ENCODE results near the gene TTC1.

Gene TTC1

DNA sequence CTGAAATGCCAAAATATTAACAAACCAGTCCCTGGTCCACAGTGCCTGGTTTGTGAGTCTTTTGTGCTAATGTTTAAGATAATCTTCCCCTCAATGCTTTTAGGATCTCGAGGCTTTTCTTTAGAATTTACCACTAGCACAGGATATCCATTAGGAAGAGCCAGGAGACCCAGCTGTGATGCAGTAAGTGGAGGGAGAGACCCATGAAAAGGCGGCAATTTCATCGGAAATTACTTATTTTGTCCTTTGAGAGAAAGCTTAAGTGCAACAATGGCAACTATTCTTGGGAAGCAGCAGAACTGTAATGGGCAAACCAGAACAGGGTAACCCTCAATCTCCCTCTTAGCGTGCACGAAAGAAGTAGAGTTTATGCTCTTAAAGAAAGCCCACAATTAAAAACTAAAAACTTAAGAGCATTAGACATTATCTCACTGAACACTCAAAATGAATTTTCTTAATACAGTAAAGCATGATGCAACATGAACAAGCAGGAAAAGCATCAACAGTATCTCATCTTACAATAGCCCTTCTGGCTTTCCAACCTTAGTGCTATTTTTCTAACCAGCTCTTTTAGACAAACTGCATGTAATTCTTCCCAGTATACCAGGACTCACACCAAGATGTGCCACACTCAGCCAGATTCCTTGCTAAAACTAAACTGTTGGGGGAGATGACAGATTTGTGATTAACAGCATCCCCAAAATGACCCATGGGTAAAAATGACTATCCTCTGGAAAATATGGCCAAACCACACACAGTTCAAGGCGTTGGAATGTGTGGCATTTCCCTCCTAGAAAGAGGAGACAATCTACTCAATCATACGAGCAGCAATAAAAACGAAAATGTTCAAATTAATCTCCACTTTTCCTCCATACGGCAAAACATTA lies 73.9 kb downstream of the TTC1 start:
- peaks cover 1% of the 10 kb centered on the region; the same call in 1 of the 2 replicates for H3K4me1 ChIP-seq (ENCODE audit: control insufficient read depth, insufficient read depth, low read length)
- no peaks in the 10 kb centered on the region for H3K36me3 ChIP-seq (ENCODE audit: control insufficient read depth, insufficient read depth, low read length)
- no CpG with 5 or more reads among the region's 9 CpGs for WGBS (ENCODE audit: insufficient coverage, insufficient read length)
- H3K9me3 ChIP-seq (ENCODE audit: control insufficient read depth, insufficient read depth, low read length): no peaks in the 10 kb centered on the region
- no peak overlapping the region for H3K27ac ChIP-seq (ENCODE audit: low read length)
- no peaks in the 10 kb centered on the region for H3K27me3 ChIP-seq (ENCODE audit: control insufficient read depth, insufficient read depth, low read length)
- no peak overlapping the region for H3K4me3 ChIP-seq (ENCODE audit: low read length)
- no peak for DNase-seq (ENCODE audit: low read depth, low spot score)

DNA sequence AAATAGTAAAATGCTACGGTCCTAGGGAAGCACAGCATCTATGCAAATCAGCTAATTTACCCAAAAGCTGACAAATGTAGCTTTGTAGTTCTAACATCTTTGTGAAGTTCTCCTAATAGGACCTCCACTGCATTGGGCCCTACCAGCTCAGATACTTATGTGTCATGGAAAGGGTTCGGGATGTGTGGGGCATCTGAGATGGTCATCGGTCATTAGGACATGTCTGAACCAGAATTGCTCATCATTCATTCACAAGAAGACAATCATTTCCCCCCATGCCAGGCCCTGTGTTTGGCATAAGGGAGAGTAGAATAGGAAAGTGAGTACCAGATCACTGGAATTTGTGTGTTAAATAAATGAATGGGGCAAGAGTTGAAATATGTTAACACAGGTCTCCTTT lies 74.6 kb downstream of the TTC1 start:
- DNase-seq (ENCODE audit: low read depth, low spot score): no peak
- H3K27ac ChIP-seq (ENCODE audit: low read length): no peak overlapping the region
- no peak overlapping the region for H3K4me3 ChIP-seq (ENCODE audit: low read length)

DNA sequence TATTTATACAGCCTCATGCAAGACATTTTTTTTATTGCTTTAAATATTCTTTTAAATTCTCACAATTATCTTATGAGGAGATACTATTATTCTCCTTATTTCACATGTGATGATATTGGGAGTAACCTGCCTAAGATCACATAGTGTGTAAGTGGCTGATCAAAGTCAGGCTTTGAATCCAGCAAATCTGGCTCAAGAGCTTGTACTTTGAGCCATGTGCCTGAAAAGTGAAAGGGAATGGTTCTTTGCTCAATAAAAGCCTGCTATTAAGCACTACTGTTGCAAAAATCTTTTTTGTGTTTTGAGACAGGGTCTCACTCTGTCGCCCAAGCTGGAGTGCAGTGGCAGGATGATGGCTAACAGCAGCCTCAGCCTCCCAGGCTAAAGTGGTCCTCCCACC lies 75.2 kb downstream of the TTC1 start:
- WGBS (ENCODE audit: insufficient coverage, insufficient read length): no CpG with 5 or more reads among the region's 1 CpG
- no peaks in the 10 kb centered on the region for H3K9me3 ChIP-seq (ENCODE audit: control insufficient read depth, insufficient read depth, low read length)
- H3K4me1 ChIP-seq (ENCODE audit: control insufficient read depth, insufficient read depth, low read length): peaks cover 1% of the 10 kb centered on the region; the same call in 1 of the 2 replicates
- no peaks in the 10 kb centered on the region for H3K27me3 ChIP-seq (ENCODE audit: control insufficient read depth, insufficient read depth, low read length)
- H3K36me3 ChIP-seq (ENCODE audit: control insufficient read depth, insufficient read depth, low read length): no peaks in the 10 kb centered on the region
- no peak overlapping the region for H3K27ac ChIP-seq (ENCODE audit: low read length)
- no peak for DNase-seq (ENCODE audit: low read depth, low spot score)
- no peak overlapping the region for H3K4me3 ChIP-seq (ENCODE audit: low read length)

More for the DNA sequence above, 74.6 kb downstream of the TTC1 start:
- H3K4me1 ChIP-seq (ENCODE audit: control insufficient read depth, insufficient read depth, low read length): peaks cover 1% of the 10 kb centered on the region; the same call in 1 of the 2 replicates
- no peaks in the 10 kb centered on the region for H3K9me3 ChIP-seq (ENCODE audit: control insufficient read depth, insufficient read depth, low read length)
- H3K27me3 ChIP-seq (ENCODE audit: control insufficient read depth, insufficient read depth, low read length): no peaks in the 10 kb centered on the region
- WGBS (ENCODE audit: insufficient coverage, insufficient read length): no CpG with 5 or more reads among the region's 3 CpGs
- H3K36me3 ChIP-seq (ENCODE audit: control insufficient read depth, insufficient read depth, low read length): no peaks in the 10 kb centered on the region

DNA sequence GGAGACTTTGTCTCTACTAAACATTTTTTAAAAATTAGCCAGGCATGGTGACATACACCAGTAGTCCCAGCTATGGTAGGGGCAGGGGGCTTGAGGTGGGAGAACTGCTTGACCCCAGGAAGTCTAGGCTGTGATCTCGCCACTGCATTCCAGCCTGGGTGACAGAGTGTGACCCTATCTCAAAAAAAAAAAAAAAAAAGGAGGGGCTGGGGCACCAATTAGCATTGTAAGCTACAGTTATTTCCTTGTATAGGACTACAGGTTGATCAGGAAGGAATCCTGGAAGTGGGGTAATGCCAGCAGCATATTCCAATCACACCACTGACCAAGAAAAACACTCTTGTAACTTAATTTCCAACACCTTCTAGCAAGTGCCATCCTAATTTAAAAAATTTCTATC lies 78.3 kb downstream of the TTC1 start:
- H3K9me3 ChIP-seq (ENCODE audit: control insufficient read depth, insufficient read depth, low read length): no peaks in the 10 kb centered on the region
- H3K27ac ChIP-seq (ENCODE audit: low read length): no peak overlapping the region
- H3K4me3 ChIP-seq (ENCODE audit: low read length): no peak overlapping the region
- no CpG with 5 or more reads among the region's 1 CpG for WGBS (ENCODE audit: insufficient coverage, insufficient read length)
- H3K27me3 ChIP-seq (ENCODE audit: control insufficient read depth, insufficient read depth, low read length): no peaks in the 10 kb centered on the region
- DNase-seq (ENCODE audit: low read depth, low spot score): no peak
- H3K36me3 ChIP-seq (ENCODE audit: control insufficient read depth, insufficient read depth, low read length): no peaks in the 10 kb centered on the region
- no peaks in the 10 kb centered on the region for H3K4me1 ChIP-seq (ENCODE audit: control insufficient read depth, insufficient read depth, low read length)

DNA sequence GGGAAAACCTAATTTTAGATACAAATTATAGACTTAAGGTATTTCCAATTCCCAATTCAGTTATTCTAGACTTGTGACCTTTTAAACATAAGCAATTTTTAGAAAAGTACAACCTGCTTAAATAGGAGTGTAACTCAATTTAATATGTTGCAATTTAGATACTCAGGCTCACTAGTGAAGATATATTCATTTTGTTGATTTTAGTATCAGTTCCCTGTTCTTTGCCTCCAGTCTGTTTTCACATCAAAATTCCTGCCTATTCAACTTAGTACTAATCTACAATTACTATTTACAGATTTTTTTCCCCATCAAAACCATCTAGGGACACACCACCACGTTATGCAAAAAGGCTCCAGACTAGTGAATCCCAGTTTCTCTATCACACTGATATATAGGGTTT lies 79.9 kb downstream of the TTC1 start:
- H3K27me3 ChIP-seq (ENCODE audit: control insufficient read depth, insufficient read depth, low read length): no peaks in the 10 kb centered on the region
- DNase-seq (ENCODE audit: low read depth, low spot score): no peak
- H3K4me1 ChIP-seq (ENCODE audit: control insufficient read depth, insufficient read depth, low read length): no peaks in the 10 kb centered on the region
- WGBS (ENCODE audit: insufficient coverage, insufficient read length): no CpG with 5 or more reads among the region's 1 CpG
- no peak overlapping the region for H3K27ac ChIP-seq (ENCODE audit: low read length)
- peaks cover 5% of the 10 kb centered on the region; the same call in 1 of the 2 replicates for H3K36me3 ChIP-seq (ENCODE audit: control insufficient read depth, insufficient read depth, low read length)
- no peak overlapping the region for H3K4me3 ChIP-seq (ENCODE audit: low read length)
- H3K9me3 ChIP-seq (ENCODE audit: control insufficient read depth, insufficient read depth, low read length): no peaks in the 10 kb centered on the region

DNA sequence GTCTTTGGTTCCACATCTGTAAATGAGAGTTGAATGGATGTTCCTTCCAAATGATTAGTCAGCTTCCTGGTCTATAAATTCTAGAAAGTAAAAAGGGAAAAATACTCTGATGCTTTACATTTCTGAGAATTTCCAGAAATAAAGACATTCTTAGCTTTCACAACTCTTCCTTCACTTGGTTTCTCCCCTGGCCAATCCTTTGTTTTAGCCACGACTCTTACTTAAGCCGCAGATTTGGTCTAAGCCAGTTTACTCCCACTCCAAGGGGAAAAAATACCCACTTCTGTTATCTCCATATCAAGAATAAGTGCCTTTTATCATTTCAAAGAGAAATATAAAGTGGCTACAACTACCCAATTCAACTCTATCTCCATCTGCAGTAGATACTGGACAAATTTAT lies 80.6 kb downstream of the TTC1 start:
- no peak for DNase-seq (ENCODE audit: low read depth, low spot score)
- Histone ChIP-seq H3K4me3 (ENCODE audit: low read length) (no peak overlapping the region), H3K4me1 (ENCODE audit: control insufficient read depth, insufficient read depth, low read length) (no peaks in the 10 kb centered on the region), H3K27me3 (ENCODE audit: control insufficient read depth, insufficient read depth, low read length) (no peaks in the 10 kb centered on the region), H3K27ac (ENCODE audit: low read length) (no peak overlapping the region), H3K36me3 (ENCODE audit: control insufficient read depth, insufficient read depth, low read length) (peaks cover 5% of the 10 kb centered on the region; the same call in 1 of the 2 replicates), H3K9me3 (ENCODE audit: control insufficient read depth, insufficient read depth, low read length) (no peaks in the 10 kb centered on the region)
- WGBS (ENCODE audit: insufficient coverage, insufficient read length): no CpG with 5 or more reads among the region's 2 CpGs

DNA sequence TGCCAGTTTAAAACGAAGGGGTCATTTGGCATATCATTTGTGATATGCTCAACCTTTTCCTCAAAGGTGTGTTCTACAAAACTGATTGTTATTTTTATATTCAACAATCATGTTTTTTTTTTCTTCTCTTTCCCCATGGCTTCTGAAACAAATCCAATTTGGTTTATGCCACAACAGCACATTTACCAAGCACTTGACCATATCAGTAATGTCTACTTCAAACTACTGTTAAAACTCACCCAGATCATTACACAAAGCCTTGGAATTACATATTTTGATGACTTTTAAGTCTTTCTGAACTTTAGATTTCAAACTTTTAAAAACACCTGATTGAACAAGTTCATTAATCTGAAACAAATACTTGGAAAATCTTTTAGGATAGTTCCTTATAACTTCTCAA lies 81.1 kb downstream of the TTC1 start:
- Histone ChIP-seq H3K36me3 (ENCODE audit: control insufficient read depth, insufficient read depth, low read length) (peaks cover 5% of the 10 kb centered on the region; the same call in 1 of the 2 replicates), H3K4me3 (ENCODE audit: low read length) (no peak overlapping the region), H3K9me3 (ENCODE audit: control insufficient read depth, insufficient read depth, low read length) (no peaks in the 10 kb centered on the region), H3K27me3 (ENCODE audit: control insufficient read depth, insufficient read depth, low read length) (no peaks in the 10 kb centered on the region), H3K4me1 (ENCODE audit: control insufficient read depth, insufficient read depth, low read length) (no peaks in the 10 kb centered on the region), H3K27ac (ENCODE audit: low read length) (no peak overlapping the region)
- DNase-seq (ENCODE audit: low read depth, low spot score): no peak
- WGBS (ENCODE audit: insufficient coverage, insufficient read length): no CpG with 5 or more reads among the region's 1 CpG

DNA sequence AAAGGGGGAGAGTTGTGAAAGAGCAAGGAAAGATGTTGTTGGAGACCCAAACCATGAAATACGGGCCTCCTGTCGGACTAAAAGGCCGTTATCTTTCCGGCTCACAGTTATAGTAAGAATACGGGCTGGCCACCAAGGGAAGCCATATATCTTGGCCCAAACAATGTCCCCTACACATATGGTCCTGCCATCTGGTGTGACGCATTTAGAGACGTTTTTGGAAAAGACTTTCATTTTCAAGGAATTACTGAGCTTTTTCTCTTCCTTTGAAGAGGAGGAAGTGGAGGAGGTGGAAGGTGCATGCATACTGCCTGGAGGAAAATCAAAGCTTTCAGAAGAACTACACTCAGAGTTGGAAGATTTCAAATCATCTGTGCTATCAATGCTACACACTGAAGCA lies 83.6 kb downstream of the TTC1 start:
- Histone ChIP-seq H3K27ac (ENCODE audit: low read length) (no peak overlapping the region), H3K27me3 (ENCODE audit: control insufficient read depth, insufficient read depth, low read length) (no peaks in the 10 kb centered on the region), H3K4me3 (ENCODE audit: low read length) (no peak overlapping the region), H3K36me3 (ENCODE audit: control insufficient read depth, insufficient read depth, low read length) (peaks cover 5% of the 10 kb centered on the region; the same call in 1 of the 2 replicates), H3K4me1 (ENCODE audit: control insufficient read depth, insufficient read depth, low read length) (no peaks in the 10 kb centered on the region), H3K9me3 (ENCODE audit: control insufficient read depth, insufficient read depth, low read length) (no peaks in the 10 kb centered on the region)
- DNase-seq (ENCODE audit: low read depth, low spot score): no peak
- no CpG with 5 or more reads among the region's 7 CpGs for WGBS (ENCODE audit: insufficient coverage, insufficient read length)

DNA sequence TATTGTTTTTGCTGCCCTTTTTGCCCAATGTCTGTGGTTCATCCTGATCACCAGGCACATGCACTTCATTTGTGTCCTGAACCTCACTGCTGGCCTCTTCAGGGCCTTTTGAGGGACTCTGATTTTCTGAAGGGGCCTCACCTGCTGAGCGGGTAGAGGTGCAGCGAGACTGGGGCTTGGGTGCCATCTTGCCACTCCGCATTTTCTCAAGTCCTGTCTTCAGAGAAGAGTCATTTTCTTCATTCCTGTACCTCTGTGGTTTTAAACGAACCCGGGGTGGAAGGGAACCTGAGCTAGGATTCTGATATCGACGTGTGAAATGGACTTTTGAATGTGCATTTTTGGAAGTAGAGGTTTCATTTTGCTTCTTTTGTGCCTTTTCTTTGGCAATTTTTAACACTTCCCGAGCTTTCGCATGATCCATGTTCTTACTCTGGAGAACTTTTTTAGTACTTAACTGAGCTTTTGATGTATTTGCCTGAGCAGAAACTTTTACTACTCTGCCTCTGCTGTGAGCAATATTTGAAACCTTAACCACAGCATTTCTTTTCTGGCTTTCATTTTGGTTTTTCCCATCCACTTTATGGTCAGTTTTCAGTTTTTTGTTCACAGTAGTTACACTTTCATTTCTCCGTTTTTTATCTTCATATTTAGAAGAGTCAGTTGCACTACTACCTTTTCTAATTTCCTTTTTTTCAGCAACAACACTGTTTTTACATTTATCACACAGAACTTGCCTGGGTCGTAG lies 84.2 kb downstream of the TTC1 start:
- H3K36me3 ChIP-seq (ENCODE audit: control insufficient read depth, insufficient read depth, low read length): peaks cover 5% of the 10 kb centered on the region; the same call in 1 of the 2 replicates

DNA sequence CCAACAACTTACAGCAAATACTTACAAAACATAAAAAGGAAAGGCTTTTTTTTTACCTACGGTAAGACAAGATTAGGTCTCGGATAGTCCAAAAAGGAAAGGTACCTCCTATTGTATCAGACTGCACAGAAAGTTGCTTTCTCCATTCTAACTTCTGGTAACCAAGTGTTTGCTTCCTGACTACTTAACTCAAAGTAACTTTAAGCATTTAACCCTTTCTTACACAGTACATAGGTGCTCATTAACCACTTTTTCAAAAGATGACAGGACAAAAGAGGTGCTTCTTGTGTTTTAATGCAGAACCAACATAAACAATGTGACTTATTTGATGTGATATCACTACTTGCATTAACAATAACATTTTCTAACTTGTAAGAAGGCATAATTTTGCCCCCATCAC lies 87.2 kb downstream of the TTC1 start:
- H3K4me1 ChIP-seq (ENCODE audit: control insufficient read depth, insufficient read depth, low read length): no peaks in the 10 kb centered on the region
- peaks cover 5% of the 10 kb centered on the region; the same call in 1 of the 2 replicates for H3K36me3 ChIP-seq (ENCODE audit: control insufficient read depth, insufficient read depth, low read length)
- H3K27me3 ChIP-seq (ENCODE audit: control insufficient read depth, insufficient read depth, low read length): no peaks in the 10 kb centered on the region
- no peak overlapping the region for H3K4me3 ChIP-seq (ENCODE audit: low read length)
- no peaks in the 10 kb centered on the region for H3K9me3 ChIP-seq (ENCODE audit: control insufficient read depth, insufficient read depth, low read length)
- WGBS (ENCODE audit: insufficient coverage, insufficient read length): no CpG with 5 or more reads among the region's 2 CpGs
- DNase-seq (ENCODE audit: low read depth, low spot score): no peak
- H3K27ac ChIP-seq (ENCODE audit: low read length): no peak overlapping the region

More for the DNA sequence above, 84.2 kb downstream of the TTC1 start:
- Histone ChIP-seq H3K27ac (ENCODE audit: low read length) (no peak overlapping the region), H3K9me3 (ENCODE audit: control insufficient read depth, insufficient read depth, low read length) (no peaks in the 10 kb centered on the region), H3K4me1 (ENCODE audit: control insufficient read depth, insufficient read depth, low read length) (no peaks in the 10 kb centered on the region), H3K4me3 (ENCODE audit: low read length) (no peak overlapping the region), H3K27me3 (ENCODE audit: control insufficient read depth, insufficient read depth, low read length) (no peaks in the 10 kb centered on the region)
- WGBS (ENCODE audit: insufficient coverage, insufficient read length): no CpG with 5 or more reads among the region's 11 CpGs
- DNase-seq (ENCODE audit: low read depth, low spot score): no peak

Data from iPS DF 6.9 (cell line).